ENCODE data around the gene HLX.

DNA sequence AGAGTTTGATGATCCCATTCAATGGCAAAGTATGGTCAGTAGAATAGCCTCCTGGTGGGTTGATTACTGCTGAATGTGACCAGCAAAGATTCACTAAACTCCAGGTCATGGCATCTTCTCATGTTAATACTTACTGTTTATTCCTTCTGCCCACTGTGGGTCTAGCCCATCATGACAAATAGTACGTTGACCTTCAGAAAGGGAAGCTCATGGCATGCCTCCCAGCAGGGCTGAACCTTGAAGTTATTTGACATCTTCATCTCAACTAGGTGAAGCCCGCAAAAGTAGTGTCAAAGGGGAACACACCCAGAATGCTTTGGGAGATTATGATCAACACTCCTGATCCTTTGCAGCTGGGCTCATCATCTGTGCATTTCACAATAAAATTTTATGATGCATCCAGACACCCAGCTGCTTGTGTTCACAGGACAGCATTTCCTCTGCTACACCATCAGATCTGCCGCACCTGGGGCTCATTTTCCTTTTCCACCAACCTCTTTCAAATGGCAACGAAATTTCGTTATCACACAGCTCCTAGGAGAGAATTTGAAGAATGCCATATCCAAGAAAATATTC lies 49.6 kb downstream of the HLX start:
- TF ChIP-seq, protein P1, sequence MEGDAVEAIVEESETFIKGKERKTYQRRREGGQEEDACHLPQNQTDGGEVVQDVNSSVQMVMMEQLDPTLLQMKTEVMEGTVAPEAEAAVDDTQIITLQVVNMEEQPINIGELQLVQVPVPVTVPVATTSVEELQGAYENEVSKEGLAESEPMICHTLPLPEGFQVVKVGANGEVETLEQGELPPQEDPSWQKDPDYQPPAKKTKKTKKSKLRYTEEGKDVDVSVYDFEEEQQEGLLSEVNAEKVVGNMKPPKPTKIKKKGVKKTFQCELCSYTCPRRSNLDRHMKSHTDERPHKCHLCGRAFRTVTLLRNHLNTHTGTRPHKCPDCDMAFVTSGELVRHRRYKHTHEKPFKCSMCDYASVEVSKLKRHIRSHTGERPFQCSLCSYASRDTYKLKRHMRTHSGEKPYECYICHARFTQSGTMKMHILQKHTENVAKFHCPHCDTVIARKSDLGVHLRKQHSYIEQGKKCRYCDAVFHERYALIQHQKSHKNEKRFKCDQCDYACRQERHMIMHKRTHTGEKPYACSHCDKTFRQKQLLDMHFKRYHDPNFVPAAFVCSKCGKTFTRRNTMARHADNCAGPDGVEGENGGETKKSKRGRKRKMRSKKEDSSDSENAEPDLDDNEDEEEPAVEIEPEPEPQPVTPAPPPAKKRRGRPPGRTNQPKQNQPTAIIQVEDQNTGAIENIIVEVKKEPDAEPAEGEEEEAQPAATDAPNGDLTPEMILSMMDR (IDR thresholded peaks at IDR 0.05 in 8 of 11, conservative IDR thresholded peaks at IDR 0.05 in 3 of 11), result no peak
- TF ChIP-seq POLR2A (IDR thresholded peaks at IDR 0.05) (no peak), POLR2AphosphoS5 (IDR thresholded peaks at IDR 0.05) (no peak)
